Bronchial epithelial cell (primary cell): ENCODE results near the gene RNASE11. TPM values are rescaled to one million over a fixed set of nuclear protein-coding genes. Genes with fewer than 3 reads are reported as not detected.

Source experiments
- DNase-seq: peaks from one replicate; pipeline ENCODE4 v3.0.0-alpha.2; 2010; ENCODE audit warnings: low read depth
- FAIRE-seq: peaks from 2 replicates; lab custom pipeline; 2011; peaks lifted over from hg19 to GRCh38; lab: Jason Lieb, UNC
- H3K27me3 ChIP-seq: 2 replicates; pipeline ENCODE4 v1.5.1; 2011; ENCODE audit warnings: low read length; ENCODE audit not compliant: control insufficient read depth, insufficient read depth
- H3K36me3 ChIP-seq: 2 replicates; pipeline ENCODE4 v1.5.1; 2011; ENCODE audit warnings: low read length; ENCODE audit not compliant: control insufficient read depth, insufficient read depth
- H3K4me3 ChIP-seq: 2 replicates; pipeline ENCODE4 v1.5.1; 2011; ENCODE audit warnings: mild to moderate bottlenecking, low read depth, low read length, control low read depth
- CTCF ChIP-seq: IDR thresholded peaks from 2 replicates; pipeline ENCODE4 v1.5.1; 2011; ENCODE audit warnings: mild to moderate bottlenecking, moderate library complexity, low read length, control low read depth, inconsistent platforms; ENCODE audit not compliant: insufficient read depth, severe bottlenecking
- total RNA-seq: library from RNA; depleted of rRNA; stranded (reverse); fragments of >200 nt; gene quantifications from 2 replicates; pipeline ENCODE4 v1.2.1, GENCODE V29; 2014

The RNASE11 gene
- total RNA-seq, 1 donor from 2014 or later: not detected

- H3K36me3 ChIP-seq: no peaks in the 10 kb centered on the region
- TF ChIP-seq CTCF: no peak
- no peak for FAIRE-seq
Measured at GRCh38 chr14:20557212-20557542, 30.6 kb downstream of the RNASE11 start.

GRCh38 chr14:20556500-20557211 lies 31.1 kb downstream of the RNASE11 start:
- Histone ChIP-seq H3K27me3 (no peaks in the 10 kb centered on the region), H3K4me3 (no peak overlapping the region), H3K36me3 (no peaks in the 10 kb centered on the region)
- FAIRE-seq: no peak
- DNase-seq: peak; percentile 11
- TF ChIP-seq CTCF: no peak

More at GRCh38 chr14:20557212-20557542, 30.6 kb downstream of the RNASE11 start:
- H3K27me3 ChIP-seq: no peaks in the 10 kb centered on the region
- no peak for DNase-seq
- H3K4me3 ChIP-seq: no peak overlapping the region

- Histone ChIP-seq H3K36me3 (no peaks in the 10 kb centered on the region), H3K27me3 (no peaks in the 10 kb centered on the region), H3K4me3 (no peak overlapping the region)
- DNase-seq (no peak), FAIRE-seq (peak; percentile 7)
- no peak for TF ChIP-seq CTCF
Measured at GRCh38 chr14:20555845-20556244, 32.0 kb downstream of the RNASE11 start.

- no peaks in the 10 kb centered on the region for H3K36me3 ChIP-seq
- DNase-seq (no peak), FAIRE-seq (no peak)
- no peak for TF ChIP-seq CTCF
- no peaks in the 10 kb centered on the region for H3K27me3 ChIP-seq
- H3K4me3 ChIP-seq: no peak overlapping the region
Measured at GRCh38 chr14:20553024-20553423, 34.8 kb downstream of the RNASE11 start.

GRCh38 chr14:20551606-20552005 lies 36.2 kb downstream of the RNASE11 start:
- DNase-seq (no peak), FAIRE-seq (no peak)
- Histone ChIP-seq H3K4me3 (no peak overlapping the region), H3K36me3 (no peaks in the 10 kb centered on the region), H3K27me3 (peaks cover 2% of the 10 kb centered on the region)
- TF ChIP-seq CTCF: no peak

- Histone ChIP-seq H3K36me3 (no peaks in the 10 kb centered on the region), H3K27me3 (peaks cover 2% of the 10 kb centered on the region), H3K4me3 (no peak overlapping the region)
- DNase-seq: peak; percentile 23
- no peak for FAIRE-seq
- no peak for TF ChIP-seq CTCF
Measured at GRCh38 chr14:20550926-20551325, 36.9 kb downstream of the RNASE11 start.
